Keratinocyte (primary cell): ENCODE data around the gene HYAL2. TPM values are rescaled to one million over a fixed set of nuclear protein-coding genes. Genes with fewer than 3 reads are reported as not detected.

ENCODE experiments used
- DNase-seq: peaks from one replicate; pipeline ENCODE4 v3.0.0-alpha.2; 2011; ENCODE audit warnings: low read depth, missing footprints, low spot score
- FAIRE-seq: peaks from 2 replicates; lab custom pipeline; 2011; peaks lifted over from hg19 to GRCh38; lab: Jason Lieb, UNC
- H2AFZ ChIP-seq: 2 replicates; pipeline ENCODE4 v1.6.0; 2012; ENCODE audit warnings: low read length, control low read depth, inconsistent platforms; ENCODE audit not compliant: control insufficient read depth
- H3K27ac ChIP-seq: 2 replicates; pipeline ENCODE4 v1.5.1; 2011; ENCODE audit warnings: low read length; ENCODE audit not compliant: control insufficient read depth, insufficient read depth
- H3K27me3 ChIP-seq: 3 replicates; pipeline ENCODE4 v1.6.0; 2011; ENCODE audit warnings: low read length; ENCODE audit not compliant: control insufficient read depth, insufficient read depth; ENCODE audit errors: extremely low read depth
- H3K36me3 ChIP-seq, 2 experiments: 2 replicates in 1 of 2; 3 replicates in 1 of 2; pipeline ENCODE4 v1.5.1; 2011; ENCODE audit warnings: low read length in 2 of 2, mild to moderate bottlenecking in 1 of 2; ENCODE audit not compliant: control insufficient read depth in 2 of 2, insufficient read depth in 2 of 2; ENCODE audit errors: extremely low read depth in 1 of 2
- H3K4me1 ChIP-seq: 3 replicates; pipeline ENCODE4 v1.5.1; 2011; ENCODE audit warnings: low read length; ENCODE audit not compliant: control insufficient read depth, insufficient read depth; ENCODE audit errors: extremely low read depth
- H3K4me2 ChIP-seq: 3 replicates; pipeline ENCODE4 v1.6.0; 2011; ENCODE audit warnings: low read depth, low read length; ENCODE audit not compliant: control insufficient read depth, insufficient read depth; ENCODE audit errors: extremely low read depth
- H3K4me3 ChIP-seq, 3 experiments: fragments of 200-600 bp in 1 of 3; sonication (generic) in 1 of 3; 2 replicates in 2 of 3; 3 replicates in 1 of 3; pipeline ENCODE4 v1.5.1; 2011 to 2016; ENCODE audit warnings: low read length in 3 of 3, mild to moderate bottlenecking in 3 of 3, control low read depth in 2 of 3, inconsistent platforms in 1 of 3, low read depth in 1 of 3, mixed read lengths in 1 of 3, mixed run types in 1 of 3, moderate library complexity in 1 of 3; ENCODE audit not compliant: control insufficient read depth in 2 of 3, insufficient read depth in 2 of 3; ENCODE audit errors: extremely low read depth in 1 of 3
- H3K79me2 ChIP-seq: 2 replicates; pipeline ENCODE4 v1.6.0; 2012; ENCODE audit warnings: low read length; ENCODE audit not compliant: control insufficient read depth, insufficient read depth
- H3K9ac ChIP-seq: 3 replicates; pipeline ENCODE4 v1.6.0; 2011; ENCODE audit warnings: low read length; ENCODE audit not compliant: control insufficient read depth, insufficient read depth; ENCODE audit errors: extremely low read depth
- H3K9me1 ChIP-seq: 3 replicates; pipeline ENCODE4 v1.6.0; 2011; ENCODE audit warnings: low read length; ENCODE audit not compliant: control insufficient read depth, insufficient read depth; ENCODE audit errors: extremely low read depth
- H3K9me3 ChIP-seq: 2 replicates; pipeline ENCODE4 v1.5.1; 2012; ENCODE audit warnings: low read depth, low read length; ENCODE audit not compliant: control insufficient read depth
- H4K20me1 ChIP-seq: 3 replicates; pipeline ENCODE4 v1.6.0; 2011; ENCODE audit warnings: low read length; ENCODE audit not compliant: control insufficient read depth, insufficient read depth; ENCODE audit errors: extremely low read depth
- CTCF ChIP-seq, 3 experiments: IDR thresholded peaks in 1 of 3; conservative IDR thresholded peaks in 1 of 3; optimal IDR thresholded peaks in 1 of 3; 2 replicates in 2 of 3; 3 replicates in 1 of 3; pipeline versions ENCODE3 to v1.5.1; 2011; ENCODE audit warnings: low read length in 3 of 3, mild to moderate bottlenecking in 3 of 3, moderate library complexity in 2 of 3, control low read depth in 1 of 3, inconsistent platforms in 1 of 3; ENCODE audit not compliant: insufficient read depth in 2 of 3; ENCODE audit errors: extremely low read depth in 1 of 3
- EZH2 ChIP-seq: IDR thresholded peaks from one replicate; pipeline ENCODE4 v1.6.1; 2012; ENCODE audit warnings: inconsistent platforms, mild to moderate bottlenecking, low read length, moderate library complexity
- dilution Hi-C: fragments of 300-500 bp; cut with MboI; formaldehyde crosslinking; loops from one replicate; pipeline ENCODE4 v1.7.0; 2020; ENCODE audit warnings: low sequenced_read_pairs; ENCODE audit not compliant: extremely low pct_ligation_motif_present
- polyA plus RNA-seq, 5 experiments: library from polyadenylated mRNA; depleted of rRNA in 3 of 5; stranded (reverse) in 3 of 5; stranded (forward) in 1 of 5; unstranded in 1 of 5; fragments of >200 nt; gene quantifications; 1 replicate in 1 of 5; 2 replicates in 3 of 5; 3 replicates in 1 of 5; pipeline versions ENCODE4 v1.2.1 to v1.2.3, GENCODE V29; 2011 to 2012; ENCODE audit warnings: missing spikeins in 2 of 5, low read depth in 1 of 5, low replicate concordance in 1 of 5

Gene HYAL2
- polyA plus RNA-seq, 1 donor (not counting 4 experiments of a cell fraction or from before 2014, with no cell fraction given) = 42.8 TPM

GRCh38 chr3:50339485-50340146 is 17.1 kb upstream of the HYAL2 start:
- Histone ChIP-seq H3K27me3 (no peaks in the 10 kb centered on the region), H3K4me1 (peaks cover 46% of the 10 kb centered on the region), H3K9me1 (no peaks in the 10 kb centered on the region), H3K4me3 (peak overlapping the region; percentile 44 to 74 (median 69)), H4K20me1 (no peaks in the 10 kb centered on the region), H3K27ac (peak overlapping the region; percentile 61), H2AFZ (no peak overlapping the region), H3K9me3 (no peaks in the 10 kb centered on the region), H3K9ac (peak overlapping the region; percentile 71), H3K4me2 (peak overlapping the region; percentile 92), H3K36me3 (peaks cover 1% of the 10 kb centered on the region in 2 experiments), H3K79me2 (peaks cover 29% of the 10 kb centered on the region)
- no peak for TF ChIP-seq CTCF (optimal IDR thresholded peaks at IDR 0.05 in 1 of 3, IDR thresholded peaks at IDR 0.05 in 1 of 3, conservative IDR thresholded peaks at IDR 0.05 in 1 of 3; ENCODE audit: extremely low read depth in 1 of 3, insufficient read depth in 2 of 3, low read length in 3 of 3)
- no peak for TF ChIP-seq EZH2
- dilution Hi-C loops = no loop called here
- FAIRE-seq (peak; percentile 5), DNase-seq (no peak)

GRCh38 chr3:50338965-50339364 is 16.4 kb upstream of the HYAL2 start:
- peak overlapping the region; percentile 19 for H3K9ac ChIP-seq
- peaks cover 49% of the 10 kb centered on the region for H3K4me1 ChIP-seq
- no peaks in the 10 kb centered on the region for H3K27me3 ChIP-seq
- H4K20me1 ChIP-seq = peaks cover 2% of the 10 kb centered on the region
- H3K27ac ChIP-seq = no peak overlapping the region
- FAIRE-seq = no peak
- H3K79me2 ChIP-seq = peaks cover 35% of the 10 kb centered on the region
- no peak for DNase-seq
- no peak overlapping the region for H3K4me3 ChIP-seq
- H3K9me1 ChIP-seq = no peaks in the 10 kb centered on the region
- dilution Hi-C loops = no loop called here
- H3K4me2 ChIP-seq = peak overlapping the region; percentile 7
- TF ChIP-seq EZH2 (no peak), CTCF (optimal IDR thresholded peaks at IDR 0.05 in 1 of 3, IDR thresholded peaks at IDR 0.05 in 1 of 3, conservative IDR thresholded peaks at IDR 0.05 in 1 of 3; ENCODE audit: extremely low read depth in 1 of 3, insufficient read depth in 2 of 3, low read length in 3 of 3) (no peak)
- H3K9me3 ChIP-seq = no peaks in the 10 kb centered on the region
- H2AFZ ChIP-seq = no peak overlapping the region
- H3K36me3 ChIP-seq = peaks cover 6 to 8% of the 10 kb centered on the region in 2 experiments
